ENCODE data around the gene SNX2. TPM values are rescaled to one million over a fixed set of nuclear protein-coding genes. Genes with fewer than 3 reads are reported as not detected.

The SNX2 gene
- total and polyA plus RNA-seq, 12 donors: 15.1 to 48.5 (median 35.2) TPM

- 0 to 97% methylated on average over 1 of the region's 1 CpG for WGBS, 2 donors
Measured at GRCh38 chr5:122781465-122781864, 6.6 kb downstream of the SNX2 start.

DNA sequence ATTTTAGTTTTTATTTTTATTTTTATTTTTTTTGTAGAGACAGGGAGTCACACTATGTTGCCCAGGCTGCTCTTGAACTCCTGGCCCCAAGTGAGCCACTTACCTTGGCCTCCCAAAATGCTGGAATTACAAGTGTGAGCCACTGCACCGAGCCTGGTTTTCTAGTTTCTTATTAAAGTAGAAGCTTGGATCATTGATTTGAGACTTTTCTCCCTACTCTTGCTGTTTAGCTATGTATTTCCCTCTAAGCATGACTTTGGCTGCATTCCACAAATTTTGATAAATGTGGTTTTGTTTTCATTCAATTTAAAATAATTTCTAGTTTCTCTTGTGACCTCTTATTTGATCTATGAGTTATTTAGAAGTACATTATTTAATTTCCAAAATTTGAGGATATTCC is 10.4 kb downstream of the SNX2 start:
- Histone ChIP-seq H3K4me1 (peaks cover 0 to 18% (median 0%) of the 10 kb centered on the region in 9 donors), H3K27ac (no peak overlapping the region), H3K9me3 (peaks cover 0 to 35% (median 6%) of the 10 kb centered on the region in 11 donors), H3K4me3 (no peak overlapping the region), H3K27me3 (no peaks in the 10 kb centered on the region), H3K36me3 (peaks cover 0 to 8% (median 0%) of the 10 kb centered on the region in 9 donors)
- intact Hi-C loops (cut with DNase I): no loop called here
- DNase-seq (no peak), ATAC-seq (no peak)
- TF ChIP-seq, protein P1, sequence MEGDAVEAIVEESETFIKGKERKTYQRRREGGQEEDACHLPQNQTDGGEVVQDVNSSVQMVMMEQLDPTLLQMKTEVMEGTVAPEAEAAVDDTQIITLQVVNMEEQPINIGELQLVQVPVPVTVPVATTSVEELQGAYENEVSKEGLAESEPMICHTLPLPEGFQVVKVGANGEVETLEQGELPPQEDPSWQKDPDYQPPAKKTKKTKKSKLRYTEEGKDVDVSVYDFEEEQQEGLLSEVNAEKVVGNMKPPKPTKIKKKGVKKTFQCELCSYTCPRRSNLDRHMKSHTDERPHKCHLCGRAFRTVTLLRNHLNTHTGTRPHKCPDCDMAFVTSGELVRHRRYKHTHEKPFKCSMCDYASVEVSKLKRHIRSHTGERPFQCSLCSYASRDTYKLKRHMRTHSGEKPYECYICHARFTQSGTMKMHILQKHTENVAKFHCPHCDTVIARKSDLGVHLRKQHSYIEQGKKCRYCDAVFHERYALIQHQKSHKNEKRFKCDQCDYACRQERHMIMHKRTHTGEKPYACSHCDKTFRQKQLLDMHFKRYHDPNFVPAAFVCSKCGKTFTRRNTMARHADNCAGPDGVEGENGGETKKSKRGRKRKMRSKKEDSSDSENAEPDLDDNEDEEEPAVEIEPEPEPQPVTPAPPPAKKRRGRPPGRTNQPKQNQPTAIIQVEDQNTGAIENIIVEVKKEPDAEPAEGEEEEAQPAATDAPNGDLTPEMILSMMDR (IDR thresholded peaks at IDR 0.05): no peak
- WGBS, 2 donors: 98 to 100% methylated on average over 1 of the region's 1 CpG

More at GRCh38 chr5:122781465-122781864, 6.6 kb downstream of the SNX2 start:
- H3K4me3 ChIP-seq: no peak overlapping the region
- ATAC-seq: no peak
- H3K4me1 ChIP-seq: peaks cover 0 to 34% (median 12%) of the 10 kb centered on the region in 9 donors
- TF ChIP-seq, protein P1 (IDR thresholded peaks at IDR 0.05): no peak
- DNase-seq: no peak
- intact Hi-C loops (cut with DNase I): no loop called here
- peaks cover 0 to 8% (median 0%) of the 10 kb centered on the region in 9 donors for H3K36me3 ChIP-seq
- H3K9me3 ChIP-seq: peaks cover 0 to 26% (median 6%) of the 10 kb centered on the region in 11 donors
- no peak overlapping the region for H3K27ac ChIP-seq
- H3K27me3 ChIP-seq: no peaks in the 10 kb centered on the region

- ATAC-seq (no peak), DNase-seq (no peak)
- TF ChIP-seq, protein P1 (IDR thresholded peaks at IDR 0.05): no peak
- H3K4me3 ChIP-seq: no peak overlapping the region
- intact Hi-C loops (cut with DNase I): no loop called here
- 93 to 97% methylated on average over 1 of the region's 1 CpG for WGBS, 2 donors
- H3K27ac ChIP-seq: no peak overlapping the region
- peaks cover 0 to 29% (median 6%) of the 10 kb centered on the region in 11 donors for H3K9me3 ChIP-seq
- H3K4me1 ChIP-seq: peaks cover 0 to 20% (median 0%) of the 10 kb centered on the region in 9 donors
- peaks cover 0 to 8% (median 0%) of the 10 kb centered on the region in 9 donors for H3K36me3 ChIP-seq
- H3K27me3 ChIP-seq: no peaks in the 10 kb centered on the region
Measured at GRCh38 chr5:122788371-122788770, 13.5 kb downstream of the SNX2 start.

DNA sequence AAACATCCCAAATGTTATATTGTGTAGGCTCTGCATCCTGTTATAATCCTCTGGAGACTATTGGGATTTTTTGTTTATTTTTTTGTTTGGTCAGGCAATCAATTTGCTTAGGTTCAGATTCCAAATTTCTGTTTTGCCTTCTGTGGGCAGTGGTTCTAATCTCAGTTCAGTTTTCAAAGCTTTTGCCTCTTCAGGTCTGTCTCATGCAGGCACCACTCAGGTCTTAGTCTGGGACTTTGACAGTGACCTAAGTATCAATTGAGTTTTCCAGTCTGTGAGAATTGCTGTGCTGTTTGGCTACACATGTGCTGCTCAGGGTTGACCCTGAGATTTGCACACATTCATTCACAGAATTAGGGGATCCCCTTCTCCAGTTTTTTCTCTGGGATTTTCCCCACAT is 14.1 kb downstream of the SNX2 start:
- Histone ChIP-seq H3K27ac (no peak overlapping the region), H3K4me1 (peaks cover 0 to 20% (median 0%) of the 10 kb centered on the region in 9 donors), H3K9me3 (peaks cover 0 to 29% (median 6%) of the 10 kb centered on the region in 11 donors), H3K4me3 (no peak overlapping the region), H3K36me3 (peaks cover 0 to 8% (median 0%) of the 10 kb centered on the region in 9 donors), H3K27me3 (no peaks in the 10 kb centered on the region)
- DNase-seq: no peak
- ATAC-seq: no peak
- TF ChIP-seq, protein P1 (IDR thresholded peaks at IDR 0.05): no peak
- intact Hi-C loops (cut with DNase I): no loop called here
